GM12872 (cell line): Measurements from ENCODE around the gene C4orf51.

Source experiments
- CTCF ChIP-seq: IDR thresholded peaks from 3 replicates; pipeline ENCODE4 v1.5.1; 2011; ENCODE audit warnings: low read depth, mild to moderate bottlenecking, low read length, moderate library complexity; ENCODE audit not compliant: insufficient read depth

The C4orf51 gene

GRCh38 chr4:145731028-145731427, 51.1 kb downstream of the C4orf51 start:
- no peak for TF ChIP-seq CTCF

- no peak for TF ChIP-seq CTCF
Observed at GRCh38 chr4:145732001-145732815, 52.3 kb downstream of the C4orf51 start.

- TF ChIP-seq CTCF: no peak
Observed at GRCh38 chr4:145732895-145733880, 53.2 kb downstream of the C4orf51 start.

- no peak for TF ChIP-seq CTCF
Observed at GRCh38 chr4:145734031-145734430, 54.1 kb downstream of the C4orf51 start.

DNA sequence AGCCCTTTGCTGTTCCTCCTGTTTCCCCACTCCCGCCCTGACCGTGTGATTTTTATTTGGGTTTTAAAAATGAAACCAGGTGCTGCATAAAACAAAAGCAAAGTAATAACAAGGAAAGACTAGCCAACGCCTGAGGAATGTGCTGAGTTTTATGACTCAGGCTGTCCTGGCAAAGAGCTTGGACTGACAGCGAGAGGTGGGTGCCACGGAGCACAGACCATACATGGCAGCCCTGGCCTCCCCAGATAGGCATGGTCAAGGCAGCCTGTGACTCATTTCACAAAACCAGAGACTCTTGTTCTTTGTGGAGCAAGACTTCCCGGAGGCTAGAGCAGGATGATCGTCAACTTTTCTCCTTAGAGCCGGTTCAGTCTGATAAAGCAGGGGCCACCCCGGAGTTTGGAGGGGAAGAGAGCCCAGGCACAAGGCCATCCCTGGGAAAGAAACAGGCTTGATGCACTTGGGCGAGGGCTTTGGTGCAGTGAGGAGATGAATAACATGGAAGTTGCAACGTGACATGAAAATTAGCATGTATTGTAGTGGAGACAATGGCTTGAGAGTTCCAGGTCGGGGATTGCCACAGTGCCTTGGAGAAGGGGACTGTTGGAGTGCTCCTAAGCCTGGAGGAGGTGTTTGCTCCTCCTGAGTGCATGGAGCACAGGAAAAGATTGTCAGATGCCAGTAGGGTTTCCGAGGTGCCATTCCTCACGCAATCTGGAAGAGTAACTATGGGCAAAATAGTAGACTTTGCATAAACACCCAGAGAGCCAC, 54.8 kb downstream of the C4orf51 start:
- no peak for TF ChIP-seq CTCF

- no peak for TF ChIP-seq CTCF
Observed at GRCh38 chr4:145735347-145735675, 55.4 kb downstream of the C4orf51 start.

DNA sequence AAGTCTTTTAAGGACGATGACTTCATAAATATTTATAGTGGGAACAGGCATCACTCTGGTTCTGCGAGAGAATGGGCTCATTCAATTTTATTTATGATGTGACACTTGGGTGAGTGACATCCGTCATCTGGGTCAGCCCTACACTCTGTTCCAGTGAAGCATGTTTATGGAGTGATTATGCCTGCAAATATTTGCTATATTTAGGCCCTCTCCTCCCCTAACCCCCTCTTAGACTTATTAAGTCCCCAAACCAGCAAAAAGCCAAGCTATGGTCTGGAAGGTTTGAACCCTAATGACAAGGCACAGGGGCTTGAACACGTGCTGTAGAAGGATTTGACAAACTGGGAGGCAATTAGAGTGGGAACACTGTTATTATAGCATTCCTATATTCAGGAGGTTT, 55.9 kb downstream of the C4orf51 start:
- TF ChIP-seq CTCF: no peak
